Measurements from ENCODE around the gene MAGEB1.

MAGEB1 gene

DNA sequence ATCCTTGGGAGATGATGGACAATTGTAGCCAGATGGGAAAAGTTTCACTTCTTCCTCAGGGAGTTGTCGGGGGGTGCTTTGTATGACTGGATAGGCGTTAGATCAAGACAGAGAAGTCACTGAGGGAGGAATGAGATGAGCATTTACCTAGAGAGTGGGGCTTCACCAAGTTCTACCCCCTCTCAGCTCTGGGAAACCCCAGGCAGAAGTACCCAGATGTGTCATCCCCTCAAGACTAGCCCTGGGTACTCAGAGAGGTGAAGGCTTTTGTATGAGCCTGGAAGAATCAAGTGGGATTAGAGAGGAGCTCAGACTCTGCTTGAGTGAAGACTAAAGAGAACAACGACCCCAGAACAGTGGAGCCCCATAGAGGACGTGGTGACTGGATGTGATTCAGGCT lies 1.9 kb downstream of the MAGEB1 start:
- no peak overlapping the region for H3K4me3 ChIP-seq (ENCODE audit: low read length)
- H3K9me2 ChIP-seq (replicated peaks; ENCODE audit: control insufficient read depth, low read length) = no peaks in the 10 kb centered on the region
- H3K4me1 ChIP-seq (ENCODE audit: control insufficient read depth, low read length) = no peaks in the 10 kb centered on the region
- H3K9me3 ChIP-seq (ENCODE audit: control insufficient read depth, insufficient read depth, low read length) = no peaks in the 10 kb centered on the region
- TF ChIP-seq, protein P1, sequence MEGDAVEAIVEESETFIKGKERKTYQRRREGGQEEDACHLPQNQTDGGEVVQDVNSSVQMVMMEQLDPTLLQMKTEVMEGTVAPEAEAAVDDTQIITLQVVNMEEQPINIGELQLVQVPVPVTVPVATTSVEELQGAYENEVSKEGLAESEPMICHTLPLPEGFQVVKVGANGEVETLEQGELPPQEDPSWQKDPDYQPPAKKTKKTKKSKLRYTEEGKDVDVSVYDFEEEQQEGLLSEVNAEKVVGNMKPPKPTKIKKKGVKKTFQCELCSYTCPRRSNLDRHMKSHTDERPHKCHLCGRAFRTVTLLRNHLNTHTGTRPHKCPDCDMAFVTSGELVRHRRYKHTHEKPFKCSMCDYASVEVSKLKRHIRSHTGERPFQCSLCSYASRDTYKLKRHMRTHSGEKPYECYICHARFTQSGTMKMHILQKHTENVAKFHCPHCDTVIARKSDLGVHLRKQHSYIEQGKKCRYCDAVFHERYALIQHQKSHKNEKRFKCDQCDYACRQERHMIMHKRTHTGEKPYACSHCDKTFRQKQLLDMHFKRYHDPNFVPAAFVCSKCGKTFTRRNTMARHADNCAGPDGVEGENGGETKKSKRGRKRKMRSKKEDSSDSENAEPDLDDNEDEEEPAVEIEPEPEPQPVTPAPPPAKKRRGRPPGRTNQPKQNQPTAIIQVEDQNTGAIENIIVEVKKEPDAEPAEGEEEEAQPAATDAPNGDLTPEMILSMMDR (IDR thresholded peaks at IDR 0.05; ENCODE audit: low read depth, low read length, poor library complexity, severe bottlenecking) = no peak
- no peak for TF ChIP-seq EZH2phosphoT487 (IDR thresholded peaks at IDR 0.05; ENCODE audit: borderline replicate concordance, low read length)
- H3K36me3 ChIP-seq (ENCODE audit: control insufficient read depth, low read length) = no peaks in the 10 kb centered on the region
- H3F3A ChIP-seq (ENCODE audit: control insufficient read depth, insufficient read depth) = no peaks in the 10 kb centered on the region
- no peaks in the 10 kb centered on the region for H3K27me3 ChIP-seq (ENCODE audit: control insufficient read depth, low read length)
- no peak overlapping the region for H3K4me2 ChIP-seq (ENCODE audit: low read length)
- no peaks in the 10 kb centered on the region for H3K79me2 ChIP-seq (ENCODE audit: control insufficient read depth, low read length)
- H3K27ac ChIP-seq (ENCODE audit: low read depth, low read length) = no peak overlapping the region
- no peaks in the 10 kb centered on the region for H4K20me1 ChIP-seq (ENCODE audit: control insufficient read depth, insufficient read depth, low read depth, low read length)

- no peaks in the 10 kb centered on the region for H3K36me3 ChIP-seq (ENCODE audit: control insufficient read depth, low read length)
These were observed 6.3 kb downstream of the MAGEB1 start for GRCh38 chrX:30253257-30253656.

DNA sequence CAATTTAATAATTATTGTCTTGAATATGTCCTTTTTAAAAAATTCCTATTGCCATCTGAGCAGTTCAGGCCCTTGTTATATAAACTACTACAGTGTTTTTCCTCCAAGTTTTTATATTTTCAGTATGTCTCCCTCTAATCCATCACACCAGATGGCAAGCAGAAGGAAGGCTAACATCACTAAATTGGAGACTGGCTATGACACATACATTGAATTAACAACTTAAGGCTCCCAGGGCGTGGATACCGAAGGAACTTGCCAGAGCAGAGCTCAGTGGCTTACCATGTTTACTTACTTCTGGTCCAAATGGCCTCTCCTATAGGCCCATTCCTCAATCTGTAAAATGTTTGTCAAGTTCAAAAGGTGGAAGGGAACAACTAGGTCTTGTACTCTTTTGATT lies 13.0 kb downstream of the MAGEB1 start:
- H4K20me1 ChIP-seq (ENCODE audit: control insufficient read depth, insufficient read depth, low read depth, low read length) = no peaks in the 10 kb centered on the region
- H3K9me2 ChIP-seq (replicated peaks; ENCODE audit: control insufficient read depth, low read length) = no peaks in the 10 kb centered on the region
- H3K27me3 ChIP-seq (ENCODE audit: control insufficient read depth, low read length) = no peaks in the 10 kb centered on the region
- no peaks in the 10 kb centered on the region for H3K36me3 ChIP-seq (ENCODE audit: control insufficient read depth, low read length)
- H3K4me1 ChIP-seq (ENCODE audit: control insufficient read depth, low read length) = no peaks in the 10 kb centered on the region
- no peak overlapping the region for H3K4me2 ChIP-seq (ENCODE audit: low read length)
- no peaks in the 10 kb centered on the region for H3K79me2 ChIP-seq (ENCODE audit: control insufficient read depth, low read length)
- H3K9me3 ChIP-seq (ENCODE audit: control insufficient read depth, insufficient read depth, low read length) = no peaks in the 10 kb centered on the region
- H3F3A ChIP-seq (ENCODE audit: control insufficient read depth, insufficient read depth) = no peaks in the 10 kb centered on the region
- H3K4me3 ChIP-seq (ENCODE audit: low read length) = no peak overlapping the region
- TF ChIP-seq EZH2phosphoT487 (IDR thresholded peaks at IDR 0.05; ENCODE audit: borderline replicate concordance, low read length) = no peak
- H3K27ac ChIP-seq (ENCODE audit: low read depth, low read length) = no peak overlapping the region

More at GRCh38 chrX:30253257-30253656, 6.3 kb downstream of the MAGEB1 start:
- no peaks in the 10 kb centered on the region for H3K4me1 ChIP-seq (ENCODE audit: control insufficient read depth, low read length)
- no peaks in the 10 kb centered on the region for H3K27me3 ChIP-seq (ENCODE audit: control insufficient read depth, low read length)
- no peaks in the 10 kb centered on the region for H3K9me2 ChIP-seq (replicated peaks; ENCODE audit: control insufficient read depth, low read length)
- H3K27ac ChIP-seq (ENCODE audit: low read depth, low read length) = no peak overlapping the region
- no peak overlapping the region for H3K4me3 ChIP-seq (ENCODE audit: low read length)
- no peaks in the 10 kb centered on the region for H3K79me2 ChIP-seq (ENCODE audit: control insufficient read depth, low read length)
- H3K4me2 ChIP-seq (ENCODE audit: low read length) = no peak overlapping the region
- H4K20me1 ChIP-seq (ENCODE audit: control insufficient read depth, insufficient read depth, low read depth, low read length) = no peaks in the 10 kb centered on the region
- no peaks in the 10 kb centered on the region for H3K9me3 ChIP-seq (ENCODE audit: control insufficient read depth, insufficient read depth, low read length)
- TF ChIP-seq, protein P1 (IDR thresholded peaks at IDR 0.05; ENCODE audit: low read depth, low read length, poor library complexity, severe bottlenecking) = no peak
- TF ChIP-seq EZH2phosphoT487 (IDR thresholded peaks at IDR 0.05; ENCODE audit: borderline replicate concordance, low read length) = no peak
- no peaks in the 10 kb centered on the region for H3F3A ChIP-seq (ENCODE audit: control insufficient read depth, insufficient read depth)

DNA sequence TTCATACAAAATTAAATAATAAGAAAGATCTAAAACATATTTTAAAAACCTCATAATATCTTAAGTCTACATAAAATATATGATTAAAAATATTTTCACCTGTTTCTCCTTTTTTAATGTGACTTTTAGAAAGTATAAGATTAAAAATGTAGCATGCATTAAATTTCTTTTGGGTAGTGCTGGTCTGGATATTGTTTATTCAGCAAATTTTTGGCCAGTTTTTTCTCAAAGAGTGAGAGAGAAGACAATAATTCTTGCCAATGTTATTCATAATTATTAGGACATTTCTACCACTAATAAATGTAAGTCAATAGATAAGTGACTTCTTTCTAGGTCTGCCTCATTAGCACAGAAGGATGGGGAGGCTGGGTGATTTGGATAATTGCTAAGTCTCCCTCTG lies 14.1 kb downstream of the MAGEB1 start:
- Histone ChIP-seq H3K4me2 (ENCODE audit: low read length) (no peak overlapping the region), H3K4me3 (ENCODE audit: low read length) (no peak overlapping the region), H3K27me3 (ENCODE audit: control insufficient read depth, low read length) (no peaks in the 10 kb centered on the region), H4K20me1 (ENCODE audit: control insufficient read depth, insufficient read depth, low read depth, low read length) (no peaks in the 10 kb centered on the region), H3K27ac (ENCODE audit: low read depth, low read length) (no peak overlapping the region), H3K9me2 (replicated peaks; ENCODE audit: control insufficient read depth, low read length) (no peaks in the 10 kb centered on the region), H3K4me1 (ENCODE audit: control insufficient read depth, low read length) (no peaks in the 10 kb centered on the region), H3K9me3 (ENCODE audit: control insufficient read depth, insufficient read depth, low read length) (no peaks in the 10 kb centered on the region), H3K79me2 (ENCODE audit: control insufficient read depth, low read length) (no peaks in the 10 kb centered on the region), H3K36me3 (ENCODE audit: control insufficient read depth, low read length) (no peaks in the 10 kb centered on the region), H3F3A (ENCODE audit: control insufficient read depth, insufficient read depth) (no peaks in the 10 kb centered on the region)
- TF ChIP-seq, protein P1 (IDR thresholded peaks at IDR 0.05; ENCODE audit: low read depth, low read length, poor library complexity, severe bottlenecking) = no peak
- no peak for TF ChIP-seq EZH2phosphoT487 (IDR thresholded peaks at IDR 0.05; ENCODE audit: borderline replicate concordance, low read length)
